ENCODE measurements around the gene TRMT1.

TRMT1 gene

GRCh38 chr19:13160557-13160956 lies 44.0 kb upstream of the TRMT1 start:
- no peak overlapping the region for H3K4me3 ChIP-seq (ENCODE audit: low read length)
- TF ChIP-seq, protein P1, sequence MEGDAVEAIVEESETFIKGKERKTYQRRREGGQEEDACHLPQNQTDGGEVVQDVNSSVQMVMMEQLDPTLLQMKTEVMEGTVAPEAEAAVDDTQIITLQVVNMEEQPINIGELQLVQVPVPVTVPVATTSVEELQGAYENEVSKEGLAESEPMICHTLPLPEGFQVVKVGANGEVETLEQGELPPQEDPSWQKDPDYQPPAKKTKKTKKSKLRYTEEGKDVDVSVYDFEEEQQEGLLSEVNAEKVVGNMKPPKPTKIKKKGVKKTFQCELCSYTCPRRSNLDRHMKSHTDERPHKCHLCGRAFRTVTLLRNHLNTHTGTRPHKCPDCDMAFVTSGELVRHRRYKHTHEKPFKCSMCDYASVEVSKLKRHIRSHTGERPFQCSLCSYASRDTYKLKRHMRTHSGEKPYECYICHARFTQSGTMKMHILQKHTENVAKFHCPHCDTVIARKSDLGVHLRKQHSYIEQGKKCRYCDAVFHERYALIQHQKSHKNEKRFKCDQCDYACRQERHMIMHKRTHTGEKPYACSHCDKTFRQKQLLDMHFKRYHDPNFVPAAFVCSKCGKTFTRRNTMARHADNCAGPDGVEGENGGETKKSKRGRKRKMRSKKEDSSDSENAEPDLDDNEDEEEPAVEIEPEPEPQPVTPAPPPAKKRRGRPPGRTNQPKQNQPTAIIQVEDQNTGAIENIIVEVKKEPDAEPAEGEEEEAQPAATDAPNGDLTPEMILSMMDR (conservative IDR thresholded peaks at IDR 0.05; ENCODE audit: low read length), result no peak
- DNase-seq (ENCODE audit: low read depth), result peak; percentile 67

- TF ChIP-seq, protein P1 (conservative IDR thresholded peaks at IDR 0.05; ENCODE audit: low read length), result no peak
- no peak overlapping the region for H3K4me3 ChIP-seq (ENCODE audit: low read length)
- DNase-seq (ENCODE audit: low read depth), result no peak
Observed at GRCh38 chr19:13159713-13160112, 43.2 kb upstream of the TRMT1 start.

- H3K4me3 ChIP-seq (ENCODE audit: low read length), result peak overlapping the region; percentile 98
- peak; percentile 75 for DNase-seq (ENCODE audit: low read depth)
- TF ChIP-seq, protein P1 (conservative IDR thresholded peaks at IDR 0.05; ENCODE audit: low read length), result no peak
Observed at GRCh38 chr19:13155472-13156359, 39.2 kb upstream of the TRMT1 start.

DNA sequence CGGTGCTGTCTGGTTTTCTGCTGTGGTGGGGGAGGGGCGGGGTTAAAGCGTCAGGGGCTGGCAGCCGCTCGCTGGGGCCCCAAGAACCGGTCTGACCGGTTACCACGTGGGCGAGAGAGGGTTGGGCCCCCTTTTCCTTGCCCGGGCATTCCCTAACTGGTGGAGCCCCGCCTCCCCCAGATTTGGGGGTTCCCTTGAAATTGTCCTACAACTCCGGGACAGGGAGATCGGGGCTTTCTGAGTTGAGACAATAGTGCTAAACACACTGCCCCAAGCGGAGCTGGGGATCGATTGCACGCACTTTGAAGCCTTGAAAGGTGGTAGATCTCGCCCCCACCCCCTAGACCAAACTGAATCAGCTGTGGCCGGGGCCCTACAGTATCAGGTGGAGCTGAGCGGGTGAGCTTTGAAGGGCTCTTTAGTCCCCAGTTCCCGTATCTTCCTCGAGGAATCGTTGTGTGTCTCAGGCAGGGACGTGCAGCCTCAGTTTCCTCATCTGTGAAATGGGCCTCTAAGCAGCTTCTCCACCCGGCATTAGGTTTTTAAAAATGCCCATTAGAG lies 38.5 kb upstream of the TRMT1 start:
- peak; percentile 69 for DNase-seq (ENCODE audit: low read depth)
- H3K4me3 ChIP-seq (ENCODE audit: low read length), result peak overlapping the region; percentile 98
- TF ChIP-seq, protein P1 (conservative IDR thresholded peaks at IDR 0.05; ENCODE audit: low read length), result peak; percentile 40

DNA sequence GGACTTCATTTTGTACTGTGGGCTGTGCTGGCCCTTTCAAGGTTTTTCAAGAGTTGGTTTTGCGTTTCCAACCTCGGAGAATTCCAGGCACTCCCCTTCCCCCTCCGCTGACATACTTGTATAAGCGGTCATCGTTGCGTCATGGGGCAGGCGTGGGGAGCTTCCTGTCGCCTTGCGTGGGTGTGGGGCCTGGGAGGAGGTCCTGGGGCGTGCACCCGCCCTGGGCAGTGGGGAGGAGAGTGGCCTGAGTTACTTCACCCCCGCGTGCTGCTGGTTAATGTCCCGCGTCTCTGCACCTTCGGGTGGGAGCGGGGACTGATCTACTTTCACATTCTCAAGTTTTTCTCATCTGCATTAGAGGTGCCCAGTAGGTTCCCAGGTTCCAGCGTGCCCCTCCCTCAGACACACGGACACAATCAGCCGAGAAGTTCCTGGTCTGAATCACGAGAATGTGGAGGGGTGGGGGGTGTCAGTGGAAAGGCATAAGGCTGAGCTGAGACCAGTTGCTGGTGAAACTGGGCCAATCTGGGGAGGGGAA lies 37.8 kb upstream of the TRMT1 start:
- peak; percentile 97 for DNase-seq (ENCODE audit: low read depth)
- TF ChIP-seq, protein P1 (conservative IDR thresholded peaks at IDR 0.05; ENCODE audit: low read length), result no peak
- peak overlapping the region; percentile 98 for H3K4me3 ChIP-seq (ENCODE audit: low read length)

DNA sequence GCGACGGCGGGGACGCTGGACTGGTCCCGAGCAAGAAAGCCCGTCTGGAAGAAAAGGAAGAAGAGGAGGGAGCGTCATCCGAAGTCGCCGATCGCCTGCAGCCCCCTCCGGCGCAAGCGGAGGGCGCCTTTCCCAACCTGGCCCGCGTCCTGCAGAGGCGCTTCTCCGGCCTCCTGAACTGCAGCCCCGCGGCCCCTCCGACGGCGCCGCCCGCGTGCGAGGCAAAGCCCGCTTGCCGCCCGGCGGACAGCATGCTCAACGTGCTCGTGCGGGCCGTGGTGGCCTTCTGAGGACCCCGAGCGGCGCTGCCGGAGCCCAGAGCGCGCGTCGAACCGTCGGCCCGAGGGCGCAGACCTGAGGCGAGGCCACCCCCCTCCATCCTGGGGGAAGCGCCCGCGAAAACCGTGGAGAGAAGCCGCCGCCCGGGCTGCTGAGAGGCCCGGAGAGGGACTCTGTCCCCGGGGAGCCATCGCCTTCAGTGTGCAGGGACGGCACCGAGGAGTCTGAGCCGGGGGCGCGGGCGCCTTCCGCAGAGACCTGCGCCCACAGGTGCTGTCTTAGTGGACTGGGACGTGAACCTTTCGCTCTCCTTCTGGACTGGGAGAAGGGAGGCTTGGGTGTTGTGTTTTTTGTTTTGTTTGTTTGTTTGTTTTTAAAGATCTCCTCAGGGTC lies 37.2 kb upstream of the TRMT1 start:
- TF ChIP-seq, protein P1 (conservative IDR thresholded peaks at IDR 0.05; ENCODE audit: low read length), result 0 out of 2 replicates have a peak, but pooled peaks have one; percentile 0
- peak; percentile 49 for DNase-seq (ENCODE audit: low read depth)
- peak overlapping the region; percentile 98 for H3K4me3 ChIP-seq (ENCODE audit: low read length)
